ENCODE data around the gene ABLIM2.

ABLIM2 gene

GRCh38 chr4:8152090-8152864 lies 6.3 kb downstream of the ABLIM2 start:
- no peak overlapping the region for H2AFZ ChIP-seq (ENCODE audit: low read length)
- H3K79me2 ChIP-seq (ENCODE audit: low read length): no peaks in the 10 kb centered on the region
- H3K4me1 ChIP-seq (ENCODE audit: low read length): no peaks in the 10 kb centered on the region
- no peaks in the 10 kb centered on the region for H3K9me2 ChIP-seq (replicated peaks; ENCODE audit: insufficient read depth, low read length)
- H3K4me3 ChIP-seq (ENCODE audit: low read length): no peak overlapping the region
- H3K4me2 ChIP-seq (ENCODE audit: low read depth, low read length): no peak overlapping the region
- no peaks in the 10 kb centered on the region for H3F3A ChIP-seq (ENCODE audit: insufficient read depth, low read length)
- H3K9ac ChIP-seq (ENCODE audit: low read length): no peak overlapping the region
- H4K20me1 ChIP-seq (ENCODE audit: insufficient read depth, low read length): no peaks in the 10 kb centered on the region
- no peak overlapping the region for H3K27ac ChIP-seq (ENCODE audit: low read length)
- H3K27me3 ChIP-seq (replicated peaks; ENCODE audit: insufficient read depth, low read length): peaks cover 89% of the 10 kb centered on the region
- TF ChIP-seq, protein P1, sequence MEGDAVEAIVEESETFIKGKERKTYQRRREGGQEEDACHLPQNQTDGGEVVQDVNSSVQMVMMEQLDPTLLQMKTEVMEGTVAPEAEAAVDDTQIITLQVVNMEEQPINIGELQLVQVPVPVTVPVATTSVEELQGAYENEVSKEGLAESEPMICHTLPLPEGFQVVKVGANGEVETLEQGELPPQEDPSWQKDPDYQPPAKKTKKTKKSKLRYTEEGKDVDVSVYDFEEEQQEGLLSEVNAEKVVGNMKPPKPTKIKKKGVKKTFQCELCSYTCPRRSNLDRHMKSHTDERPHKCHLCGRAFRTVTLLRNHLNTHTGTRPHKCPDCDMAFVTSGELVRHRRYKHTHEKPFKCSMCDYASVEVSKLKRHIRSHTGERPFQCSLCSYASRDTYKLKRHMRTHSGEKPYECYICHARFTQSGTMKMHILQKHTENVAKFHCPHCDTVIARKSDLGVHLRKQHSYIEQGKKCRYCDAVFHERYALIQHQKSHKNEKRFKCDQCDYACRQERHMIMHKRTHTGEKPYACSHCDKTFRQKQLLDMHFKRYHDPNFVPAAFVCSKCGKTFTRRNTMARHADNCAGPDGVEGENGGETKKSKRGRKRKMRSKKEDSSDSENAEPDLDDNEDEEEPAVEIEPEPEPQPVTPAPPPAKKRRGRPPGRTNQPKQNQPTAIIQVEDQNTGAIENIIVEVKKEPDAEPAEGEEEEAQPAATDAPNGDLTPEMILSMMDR (IDR thresholded peaks at IDR 0.05; ENCODE audit: low read length): no peak
- TF ChIP-seq EZH2 (optimal IDR thresholded peaks at IDR 0.05; ENCODE audit: low read depth, low read length): no peak
- no peak for TF ChIP-seq EZH2phosphoT487 (IDR thresholded peaks at IDR 0.05; ENCODE audit: low read length)
- DNase-seq: no peak
- no peaks in the 10 kb centered on the region for H3K36me3 ChIP-seq (replicated peaks; ENCODE audit: insufficient read depth, low read length)
- H3K9me3 ChIP-seq (replicated peaks; ENCODE audit: insufficient read depth, low read length): no peaks in the 10 kb centered on the region

- TF ChIP-seq, protein P1 (IDR thresholded peaks at IDR 0.05; ENCODE audit: low read length): no peak
- TF ChIP-seq EZH2 (optimal IDR thresholded peaks at IDR 0.05; ENCODE audit: low read depth, low read length): no peak
- TF ChIP-seq EZH2phosphoT487 (IDR thresholded peaks at IDR 0.05; ENCODE audit: low read length): no peak
- Histone ChIP-seq H3F3A (ENCODE audit: insufficient read depth, low read length) (no peaks in the 10 kb centered on the region), H3K79me2 (ENCODE audit: low read length) (no peaks in the 10 kb centered on the region)
Observed at GRCh38 chr4:8151165-8151650, 7.4 kb downstream of the ABLIM2 start.

GRCh38 chr4:8150152-8151090 lies 8.2 kb downstream of the ABLIM2 start:
- Histone ChIP-seq H3K27ac (ENCODE audit: low read length) (no peak overlapping the region), H3K4me3 (ENCODE audit: low read length) (no peak overlapping the region), H3K4me1 (ENCODE audit: low read length) (no peaks in the 10 kb centered on the region), H3F3A (ENCODE audit: insufficient read depth, low read length) (no peaks in the 10 kb centered on the region), H4K20me1 (ENCODE audit: insufficient read depth, low read length) (no peaks in the 10 kb centered on the region), H3K9ac (ENCODE audit: low read length) (no peak overlapping the region), H2AFZ (ENCODE audit: low read length) (no peak overlapping the region), H3K9me2 (replicated peaks; ENCODE audit: insufficient read depth, low read length) (no peaks in the 10 kb centered on the region), H3K27me3 (replicated peaks; ENCODE audit: insufficient read depth, low read length) (peaks cover 94% of the 10 kb centered on the region), H3K79me2 (ENCODE audit: low read length) (no peaks in the 10 kb centered on the region), H3K9me3 (replicated peaks; ENCODE audit: insufficient read depth, low read length) (no peaks in the 10 kb centered on the region), H3K4me2 (ENCODE audit: low read depth, low read length) (no peak overlapping the region), H3K36me3 (replicated peaks; ENCODE audit: insufficient read depth, low read length) (no peaks in the 10 kb centered on the region)
- TF ChIP-seq EZH2 (optimal IDR thresholded peaks at IDR 0.05; ENCODE audit: low read depth, low read length) (no peak), EZH2phosphoT487 (IDR thresholded peaks at IDR 0.05; ENCODE audit: low read length) (no peak)
- TF ChIP-seq, protein P1 (IDR thresholded peaks at IDR 0.05; ENCODE audit: low read length): no peak
- no peak for DNase-seq

More at GRCh38 chr4:8151165-8151650, 7.4 kb downstream of the ABLIM2 start:
- Histone ChIP-seq H3K36me3 (replicated peaks; ENCODE audit: insufficient read depth, low read length) (no peaks in the 10 kb centered on the region), H3K4me1 (ENCODE audit: low read length) (no peaks in the 10 kb centered on the region), H2AFZ (ENCODE audit: low read length) (no peak overlapping the region), H4K20me1 (ENCODE audit: insufficient read depth, low read length) (no peaks in the 10 kb centered on the region), H3K9me3 (replicated peaks; ENCODE audit: insufficient read depth, low read length) (no peaks in the 10 kb centered on the region), H3K9ac (ENCODE audit: low read length) (no peak overlapping the region), H3K27me3 (replicated peaks; ENCODE audit: insufficient read depth, low read length) (peaks cover 89% of the 10 kb centered on the region), H3K4me2 (ENCODE audit: low read depth, low read length) (no peak overlapping the region), H3K4me3 (ENCODE audit: low read length) (no peak overlapping the region), H3K27ac (ENCODE audit: low read length) (no peak overlapping the region), H3K9me2 (replicated peaks; ENCODE audit: insufficient read depth, low read length) (no peaks in the 10 kb centered on the region)
- DNase-seq: no peak
